ENCODE measurements around the gene DPP6. TPM values are rescaled to one million over a fixed set of nuclear protein-coding genes. Genes with fewer than 3 reads are reported as not detected.

The DPP6 gene
- total RNA-seq, 2 experiments from 2014 or later, result not detected

DNA sequence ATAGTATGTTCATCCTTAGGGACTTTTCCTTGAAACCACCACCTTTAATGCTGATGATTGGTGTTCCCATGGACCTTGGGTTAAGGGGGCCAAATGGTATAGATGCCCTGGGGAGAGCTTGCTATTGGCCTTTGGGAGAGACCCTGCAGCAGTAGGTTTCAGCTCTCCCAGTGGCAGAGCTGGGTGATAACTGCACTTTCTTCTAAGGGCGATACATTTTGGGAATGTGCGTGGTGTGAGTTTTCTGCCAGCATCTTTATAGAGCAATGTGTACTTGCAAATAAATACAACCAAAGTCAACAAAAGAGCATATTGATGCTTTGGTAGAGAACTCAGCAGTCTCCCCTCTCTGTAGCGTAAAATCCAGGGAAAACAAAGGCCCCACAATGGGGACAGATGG is 546.7 kb downstream of the DPP6 start:
- DNase-seq, result no peak
- Mint-ChIP-seq H3K27me3 (no peaks in the 10 kb centered on the region), H3K27ac (no peak overlapping the region), H3K36me3 (ENCODE audit: low read depth) (no peaks in the 10 kb centered on the region), H3K4me1 (no peaks in the 10 kb centered on the region), H3K4me3 (no peak overlapping the region), H3K9me3 (peaks cover 4% of the 10 kb centered on the region)
- CTCF ChIA-PET, result no interaction called here
- POLR2A ChIA-PET, result no interaction called here

DNA sequence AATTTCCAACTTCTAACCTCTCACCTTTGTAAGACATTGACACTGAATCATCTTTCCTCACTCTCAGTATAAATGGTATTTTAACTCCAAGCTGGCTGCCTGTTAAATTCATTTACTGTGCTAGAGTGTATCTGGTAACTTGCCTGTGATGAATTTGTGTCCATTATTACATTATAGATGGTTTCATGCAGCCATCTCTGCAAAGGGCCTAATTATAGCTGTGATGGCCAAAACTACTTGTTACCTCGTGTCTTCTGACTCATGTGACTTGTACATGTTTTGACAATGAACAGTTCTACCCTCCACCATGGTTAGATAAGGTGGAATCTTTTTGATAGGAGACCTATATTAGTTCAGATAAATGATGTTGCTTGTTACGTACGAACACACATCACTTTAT is 558.7 kb downstream of the DPP6 start:
- Mint-ChIP-seq H3K27ac (no peak overlapping the region), H3K4me3 (no peak overlapping the region), H3K4me1 (no peaks in the 10 kb centered on the region), H3K9me3 (peaks cover 8% of the 10 kb centered on the region), H3K36me3 (ENCODE audit: low read depth) (no peaks in the 10 kb centered on the region), H3K27me3 (no peaks in the 10 kb centered on the region)
- ChIA-PET CTCF (no interaction called here), POLR2A (no interaction called here)
- no peak for DNase-seq

DNA sequence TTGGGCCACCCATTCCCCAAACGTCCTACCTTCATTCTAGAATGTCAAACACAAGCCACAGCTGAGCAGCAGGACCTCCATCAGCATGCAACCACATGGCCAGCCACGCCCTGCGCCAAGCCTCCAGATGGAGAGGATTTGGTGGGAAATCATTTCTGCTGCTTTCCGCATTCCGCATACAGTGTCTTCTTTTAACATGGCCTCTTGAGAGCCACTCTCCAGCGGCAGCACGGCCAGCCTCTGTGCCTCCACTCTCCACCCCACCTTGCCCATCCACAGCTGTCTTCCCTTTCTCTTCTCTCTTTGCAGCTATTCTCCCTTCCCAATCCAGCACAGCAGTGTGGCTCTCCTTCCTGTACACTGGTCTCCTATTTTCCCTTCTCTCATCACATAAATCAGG is 561.6 kb downstream of the DPP6 start:
- Mint-ChIP-seq H3K27me3 (no peaks in the 10 kb centered on the region), H3K36me3 (ENCODE audit: low read depth) (no peaks in the 10 kb centered on the region), H3K4me1 (no peaks in the 10 kb centered on the region), H3K27ac (no peak overlapping the region), H3K4me3 (no peak overlapping the region), H3K9me3 (peaks cover 5% of the 10 kb centered on the region)
- ChIA-PET POLR2A (no interaction called here), CTCF (no interaction called here)
- DNase-seq, result no peak

DNA sequence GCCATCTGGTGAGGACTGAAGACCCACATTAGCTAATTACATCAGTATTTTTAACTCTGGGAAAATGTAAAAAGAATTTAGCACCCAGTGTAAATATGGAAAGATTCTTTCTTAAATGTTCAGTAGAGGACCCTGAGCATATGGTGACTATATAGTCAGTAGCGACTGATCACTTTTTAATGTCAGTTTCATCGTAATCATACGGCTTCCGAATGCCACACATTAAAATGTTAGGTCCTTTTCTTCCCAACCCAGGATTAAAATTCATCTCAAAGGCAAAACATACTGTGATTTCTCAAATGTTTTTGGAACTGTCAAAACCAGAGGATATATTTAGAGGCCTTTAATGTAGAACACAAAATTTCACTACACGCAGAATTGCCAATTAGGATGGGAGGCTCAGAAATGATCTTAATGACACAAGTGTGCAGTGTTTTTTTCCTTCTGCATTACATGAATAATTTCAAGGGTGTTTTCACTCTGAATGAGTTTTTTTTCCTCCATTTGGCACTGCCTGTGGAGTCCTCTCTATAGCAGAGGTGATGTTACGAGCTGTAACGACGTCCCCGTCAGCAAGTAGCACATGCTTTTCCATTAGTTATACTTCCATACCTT is 568.0 kb downstream of the DPP6 start:
- Mint-ChIP-seq H3K27me3 (no peaks in the 10 kb centered on the region), H3K9me3 (no peaks in the 10 kb centered on the region), H3K4me1 (no peaks in the 10 kb centered on the region), H3K27ac (no peak overlapping the region), H3K36me3 (ENCODE audit: low read depth) (no peaks in the 10 kb centered on the region), H3K4me3 (no peak overlapping the region)
- CTCF ChIA-PET, result interaction anchor here (1.5 kb wide), 1 partner anchor 11 kb away, joined by 3 read pairs; no protein-coding TSS in a partner anchor
- DNase-seq, result no peak
- POLR2A ChIA-PET, result no interaction called here

DNA sequence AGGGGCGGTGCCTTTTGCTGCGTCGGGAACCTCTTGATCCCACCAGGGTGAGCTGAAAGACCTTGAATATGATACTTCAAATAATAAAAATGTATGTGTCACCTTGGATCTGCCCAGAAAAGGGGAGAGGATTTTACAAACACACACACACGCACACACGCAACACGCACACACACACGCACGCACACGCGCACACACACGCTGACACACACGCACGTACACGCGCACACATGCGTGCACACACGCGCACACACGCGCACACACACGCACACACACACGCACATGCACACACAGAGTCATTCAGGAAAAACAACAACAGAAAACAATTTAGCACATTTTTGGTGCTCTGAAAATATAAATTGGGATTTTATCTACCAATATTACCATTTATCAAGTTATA is 571.2 kb downstream of the DPP6 start:
- no peak for DNase-seq
- no peaks in the 10 kb centered on the region for H3K4me1 Mint-ChIP-seq
- CTCF ChIA-PET, result no interaction called here

DNA sequence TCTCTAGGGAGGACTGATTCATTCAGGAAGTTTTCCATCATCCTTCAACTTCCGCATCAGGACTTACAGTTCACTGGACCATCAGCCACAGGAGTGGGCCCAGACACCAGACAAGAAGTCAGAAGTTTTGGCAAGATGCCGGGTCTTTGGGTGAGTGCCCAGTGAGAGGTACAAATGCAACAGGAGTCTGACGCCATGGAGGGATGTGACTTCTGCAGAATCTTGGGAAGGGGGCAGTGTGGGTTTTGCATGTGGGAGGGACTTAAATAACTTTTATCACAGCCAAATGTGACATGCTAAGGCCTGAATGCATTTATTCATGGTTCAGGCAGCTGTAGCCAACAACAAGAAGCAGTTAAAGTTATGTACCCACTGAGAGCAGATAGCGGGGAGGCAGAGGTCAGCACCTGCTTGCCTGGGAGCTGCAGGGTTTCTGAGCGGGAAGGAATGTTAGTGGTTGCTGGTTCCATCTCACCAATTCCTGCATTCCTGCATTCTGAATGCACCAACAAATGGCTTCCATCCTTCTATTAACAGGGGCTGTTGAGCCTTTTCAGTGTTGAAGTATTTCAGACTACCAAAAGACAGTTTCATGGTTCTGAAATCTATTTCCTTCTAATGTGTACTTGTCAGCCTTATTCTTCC is 575.6 kb downstream of the DPP6 start:
- Mint-ChIP-seq H3K4me3 (no peak overlapping the region), H3K36me3 (ENCODE audit: low read depth) (no peaks in the 10 kb centered on the region), H3K27me3 (no peaks in the 10 kb centered on the region), H3K9me3 (peaks cover 3% of the 10 kb centered on the region), H3K4me1 (no peaks in the 10 kb centered on the region), H3K27ac (no peak overlapping the region)
- DNase-seq, result no peak
- ChIA-PET POLR2A (no interaction called here), CTCF (no interaction called here)

More for the DNA sequence above, 571.2 kb downstream of the DPP6 start:
- no peak overlapping the region for H3K4me3 Mint-ChIP-seq
- peaks cover 3% of the 10 kb centered on the region for H3K9me3 Mint-ChIP-seq
- H3K27ac Mint-ChIP-seq, result no peak overlapping the region
- no peaks in the 10 kb centered on the region for H3K27me3 Mint-ChIP-seq
- H3K36me3 Mint-ChIP-seq (ENCODE audit: low read depth), result no peaks in the 10 kb centered on the region
- POLR2A ChIA-PET, result no interaction called here

DNA sequence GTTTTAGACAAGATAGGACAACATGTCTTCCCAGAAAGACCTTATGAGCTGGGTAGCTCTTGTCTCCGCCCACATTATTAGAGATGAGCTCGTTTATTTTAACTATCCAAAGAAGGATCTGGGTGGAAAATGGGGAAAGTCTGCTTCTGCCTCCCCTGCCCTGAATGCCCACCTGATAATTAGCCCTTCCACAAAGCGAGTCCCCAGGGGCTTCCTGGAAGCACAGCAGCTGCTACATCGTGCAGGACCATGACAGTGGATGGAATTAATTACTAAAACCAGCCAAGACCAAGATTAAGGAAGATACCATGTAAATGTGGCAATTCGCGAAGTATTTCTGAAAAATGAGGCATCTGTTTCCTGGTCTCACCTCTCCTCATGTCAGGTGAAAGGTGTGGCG is 576.4 kb downstream of the DPP6 start:
- Mint-ChIP-seq H3K36me3 (ENCODE audit: low read depth) (no peaks in the 10 kb centered on the region), H3K9me3 (peaks cover 3% of the 10 kb centered on the region), H3K27me3 (no peaks in the 10 kb centered on the region), H3K27ac (no peak overlapping the region), H3K4me3 (no peak overlapping the region), H3K4me1 (no peaks in the 10 kb centered on the region)
- POLR2A ChIA-PET, result no interaction called here
- CTCF ChIA-PET, result no interaction called here
- DNase-seq, result no peak

DNA sequence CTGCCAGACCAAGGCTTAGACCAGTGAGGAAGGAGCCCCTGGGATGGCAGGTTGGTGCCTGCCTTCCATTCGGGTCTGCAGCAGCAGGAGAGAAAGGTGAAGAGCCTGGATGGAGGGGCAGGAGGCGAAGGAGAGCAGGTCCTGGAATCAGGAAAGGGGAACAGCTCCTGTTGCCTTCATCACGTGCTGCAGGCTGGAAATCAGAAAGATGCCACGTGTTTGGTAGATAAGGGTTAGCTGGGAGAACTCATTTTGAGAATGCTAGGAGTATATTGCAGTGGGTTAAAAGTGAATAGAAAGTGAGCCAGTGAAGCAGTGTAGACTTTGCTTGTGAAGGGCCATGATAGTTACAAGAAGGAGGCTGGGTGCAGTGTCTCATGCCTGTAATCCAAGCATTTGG is 579.0 kb downstream of the DPP6 start:
- DNase-seq, result no peak
- H3K4me1 Mint-ChIP-seq, result no peaks in the 10 kb centered on the region
- peaks cover 7% of the 10 kb centered on the region for H3K9me3 Mint-ChIP-seq
- ChIA-PET CTCF (interaction anchor here (0.6 to 1.5 kb wide), 2 partner anchors 12 to 815 kb away, joined by 3 read pairs; no protein-coding TSS in a partner anchor), POLR2A (no interaction called here)
- H3K27ac Mint-ChIP-seq, result no peak overlapping the region
- H3K36me3 Mint-ChIP-seq (ENCODE audit: low read depth), result no peaks in the 10 kb centered on the region
- no peak overlapping the region for H3K4me3 Mint-ChIP-seq
- H3K27me3 Mint-ChIP-seq, result no peaks in the 10 kb centered on the region

DNA sequence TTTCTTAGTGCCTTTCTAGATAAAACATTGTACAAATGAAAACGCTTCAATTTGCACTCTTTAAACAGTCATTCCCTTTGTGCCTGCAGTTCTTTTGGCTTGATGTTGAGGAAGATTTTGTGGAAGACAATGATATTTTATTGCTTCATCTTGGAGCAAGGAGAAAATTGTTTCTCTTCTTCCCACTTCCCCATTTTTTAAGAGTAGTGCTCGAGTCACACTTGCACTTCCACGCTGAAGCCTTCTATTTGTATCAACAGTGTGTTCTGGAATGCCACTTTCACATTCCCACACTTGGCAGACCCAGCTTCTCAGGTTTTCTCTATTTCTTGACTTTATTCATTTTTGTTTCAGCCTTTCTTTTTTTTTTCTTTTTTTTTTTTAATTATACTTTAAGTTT is 581.4 kb downstream of the DPP6 start:
- ChIA-PET POLR2A (no interaction called here), CTCF (no interaction called here)
- Mint-ChIP-seq H3K4me1 (no peaks in the 10 kb centered on the region), H3K36me3 (ENCODE audit: low read depth) (no peaks in the 10 kb centered on the region), H3K4me3 (no peak overlapping the region), H3K27me3 (no peaks in the 10 kb centered on the region), H3K27ac (no peak overlapping the region), H3K9me3 (peaks cover 16% of the 10 kb centered on the region)
- DNase-seq, result no peak

DNA sequence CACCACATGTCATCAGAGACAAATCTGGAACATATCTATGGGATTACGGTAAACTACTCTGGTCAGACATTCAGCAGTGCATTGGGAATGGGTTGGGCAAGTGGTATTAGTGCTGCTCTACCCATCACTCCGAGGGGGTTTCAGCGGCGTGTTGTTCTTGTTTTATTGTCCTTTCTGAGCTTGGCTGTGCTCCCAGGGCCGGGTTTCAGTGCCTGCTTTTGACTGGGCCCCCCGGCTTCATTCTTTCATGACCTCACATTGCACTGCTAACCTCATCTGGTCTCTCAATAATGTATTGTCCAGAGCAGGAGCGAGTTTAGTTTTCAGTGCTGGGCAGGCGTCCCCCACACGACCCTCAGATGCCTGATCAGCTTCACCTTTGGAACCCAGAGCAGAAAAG is 586.1 kb downstream of the DPP6 start:
- DNase-seq, result no peak
- H3K9me3 Mint-ChIP-seq, result peaks cover 16% of the 10 kb centered on the region
- ChIA-PET POLR2A (no interaction called here), CTCF (no interaction called here)
- no peaks in the 10 kb centered on the region for H3K36me3 Mint-ChIP-seq (ENCODE audit: low read depth)
- no peak overlapping the region for H3K4me3 Mint-ChIP-seq
- H3K4me1 Mint-ChIP-seq, result no peaks in the 10 kb centered on the region
- no peak overlapping the region for H3K27ac Mint-ChIP-seq
- no peaks in the 10 kb centered on the region for H3K27me3 Mint-ChIP-seq

DNA sequence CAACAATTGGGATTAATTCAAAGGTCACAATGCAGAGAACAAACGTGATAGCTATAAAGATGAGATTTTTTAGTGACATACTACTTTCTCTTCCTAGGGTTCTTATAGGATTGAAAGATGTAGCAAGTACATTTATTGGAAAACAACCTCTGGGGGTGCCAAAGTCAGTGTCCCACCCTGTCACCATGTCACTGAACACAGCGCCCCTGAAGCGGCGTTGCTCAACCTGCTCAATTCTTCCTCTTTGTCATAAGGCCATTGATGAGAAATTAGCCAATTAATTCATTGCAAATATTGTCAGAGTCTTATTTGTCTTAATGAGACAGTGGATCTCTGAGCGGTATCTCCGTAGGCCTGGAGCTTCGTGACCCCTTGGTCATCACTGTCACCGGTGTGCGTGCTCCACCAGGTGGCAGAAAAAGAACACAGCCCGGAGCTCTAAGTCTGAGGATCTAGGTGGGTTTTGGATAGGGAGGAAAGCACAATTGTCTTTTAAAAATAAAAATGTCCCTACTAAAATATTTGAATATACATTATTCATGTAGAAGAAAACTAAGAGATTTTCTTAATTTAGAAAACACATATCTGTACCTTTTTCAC is 588.2 kb downstream of the DPP6 start:
- no peak for DNase-seq

DNA sequence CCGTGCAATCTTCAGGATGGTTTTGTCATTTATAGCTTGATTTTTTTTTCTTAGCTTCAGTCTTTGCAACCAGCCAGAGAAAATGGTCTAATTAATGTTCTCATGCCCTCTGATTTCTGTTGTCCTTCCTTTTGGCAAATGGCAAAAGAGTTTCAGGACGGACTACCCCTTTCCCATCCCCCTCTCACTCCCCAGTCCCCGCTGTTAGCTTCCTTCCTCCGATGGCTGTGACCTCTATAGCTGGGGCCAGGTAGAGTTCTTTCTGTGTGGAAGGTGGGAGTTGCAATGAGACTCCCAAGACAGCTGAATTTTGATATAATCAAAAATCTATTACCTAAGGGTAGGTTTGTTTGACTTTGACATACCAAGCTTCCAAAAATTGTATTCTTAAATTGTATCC is 588.7 kb downstream of the DPP6 start:
- no peak overlapping the region for H3K4me3 Mint-ChIP-seq
- ChIA-PET POLR2A (no interaction called here), CTCF (no interaction called here)
- H3K4me1 Mint-ChIP-seq, result no peaks in the 10 kb centered on the region
- no peaks in the 10 kb centered on the region for H3K36me3 Mint-ChIP-seq (ENCODE audit: low read depth)
- DNase-seq, result no peak
- H3K27me3 Mint-ChIP-seq, result no peaks in the 10 kb centered on the region
- peaks cover 11% of the 10 kb centered on the region for H3K9me3 Mint-ChIP-seq
- no peak overlapping the region for H3K27ac Mint-ChIP-seq

More for the DNA sequence above, 588.2 kb downstream of the DPP6 start:
- Mint-ChIP-seq H3K9me3 (peaks cover 12% of the 10 kb centered on the region), H3K4me1 (no peaks in the 10 kb centered on the region), H3K27me3 (no peaks in the 10 kb centered on the region), H3K36me3 (ENCODE audit: low read depth) (no peaks in the 10 kb centered on the region), H3K4me3 (no peak overlapping the region), H3K27ac (no peak overlapping the region)
- CTCF ChIA-PET, result no interaction called here
- POLR2A ChIA-PET, result no interaction called here

DNA sequence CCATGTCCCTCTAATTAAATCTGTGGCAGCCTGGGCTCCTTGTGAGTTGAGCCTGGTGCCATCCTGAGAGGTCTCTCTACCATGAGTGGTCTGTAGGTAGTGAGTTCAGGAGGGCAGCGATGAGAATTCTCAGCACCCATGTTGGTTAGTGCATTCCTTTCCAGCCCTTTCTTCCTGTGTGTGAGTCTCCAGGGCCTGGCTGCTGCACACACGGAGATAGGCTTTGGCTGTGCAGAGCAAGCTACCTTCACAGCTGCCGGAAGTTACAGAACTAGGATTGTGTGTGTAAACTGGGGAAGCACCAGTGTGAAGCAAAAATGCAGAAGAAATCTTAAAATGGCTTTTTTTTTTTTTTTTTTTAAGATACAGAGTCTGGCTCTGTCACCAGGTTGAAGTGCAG is 592.2 kb downstream of the DPP6 start:
- no peaks in the 10 kb centered on the region for H3K36me3 Mint-ChIP-seq (ENCODE audit: low read depth)
- H3K27ac Mint-ChIP-seq, result no peak overlapping the region
- DNase-seq, result no peak
- ChIA-PET POLR2A (no interaction called here), CTCF (no interaction called here)
- no peaks in the 10 kb centered on the region for H3K27me3 Mint-ChIP-seq
- no peaks in the 10 kb centered on the region for H3K4me1 Mint-ChIP-seq
- H3K9me3 Mint-ChIP-seq, result peaks cover 5% of the 10 kb centered on the region
- H3K4me3 Mint-ChIP-seq, result no peak overlapping the region

Data from activated CD4-positive, alpha-beta T cell treated with anti-CD3 and anti-CD28 coated beads, Interleukin-2, amount 10 ng/mL, durations not matched to agents 7 days and 5 days (primary cell).